Stimulated activated CD4-positive, alpha-beta T cell treated with anti-CD3 and anti-CD28 coated beads, Interleukin-1b, Interleukin-23, amount 100 ng/mL, for 1 hour (primary cell): ENCODE data around the gene ZNF680.
"Not testable (repeated sequence)": the region's sequence is repeated elsewhere in the genome, so short reads cannot be mapped to it uniquely, and the experiment has no call there.

ENCODE experiments used
- DNase-seq, 2 donors: peaks; one replicate each; pipeline ENCODE4 v3.0.0-alpha.2; 2020; ENCODE audit warnings: low read depth in 2 of 2

The ZNF680 gene

DNA sequence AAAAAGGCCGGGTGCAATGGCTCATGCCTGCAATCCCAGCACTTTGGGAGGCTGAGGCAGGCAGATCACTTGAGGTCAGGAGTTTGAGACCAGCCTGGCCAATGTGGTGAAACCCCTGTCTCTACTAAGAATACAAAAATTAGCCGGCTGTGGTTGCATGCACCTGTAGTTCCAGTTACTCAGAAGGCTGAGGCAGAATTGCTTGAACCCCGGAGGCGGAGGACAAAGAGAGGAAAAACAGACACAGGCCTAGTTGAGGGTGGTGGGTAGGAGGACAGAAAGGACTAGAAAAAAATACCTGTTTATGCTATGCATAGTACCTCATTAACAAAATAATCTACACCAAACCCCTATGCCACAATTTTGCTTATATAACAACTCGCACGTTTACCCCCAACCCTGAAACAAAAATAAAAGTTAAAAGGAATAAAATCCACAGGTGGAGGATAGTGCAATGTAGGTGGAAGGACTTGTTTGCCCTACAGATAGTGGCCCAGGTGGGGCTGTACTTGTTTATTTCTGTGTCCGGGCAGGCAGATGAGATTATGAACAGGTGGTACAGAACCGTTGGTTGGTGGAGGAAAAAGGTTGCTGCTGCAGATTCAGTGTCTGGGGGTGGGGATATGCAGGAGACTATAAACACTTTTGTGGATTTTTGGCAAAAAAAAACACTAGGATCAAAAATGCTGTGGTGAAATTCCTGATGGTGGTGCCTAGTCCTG lies 5.1 kb downstream of the ZNF680 start:
- DNase-seq: no peak

DNA sequence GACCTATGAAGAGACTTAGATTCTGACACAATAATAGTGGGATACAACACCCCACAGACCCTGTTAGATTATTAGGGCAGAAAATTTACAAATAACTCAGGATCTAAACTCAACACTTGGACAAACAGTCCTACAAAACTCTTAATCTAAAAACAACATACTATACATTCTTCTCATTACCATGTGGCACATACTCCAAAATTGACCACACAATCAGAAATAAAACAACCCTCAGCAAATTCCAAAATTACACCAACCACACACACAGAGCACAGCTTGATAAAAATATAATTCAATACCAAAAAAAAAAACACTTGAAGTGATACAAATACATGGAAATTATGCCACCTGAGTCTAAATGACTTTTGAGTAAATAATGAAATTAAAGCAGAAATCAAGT lies 7.8 kb downstream of the ZNF680 start:
- DNase-seq: no peak

DNA sequence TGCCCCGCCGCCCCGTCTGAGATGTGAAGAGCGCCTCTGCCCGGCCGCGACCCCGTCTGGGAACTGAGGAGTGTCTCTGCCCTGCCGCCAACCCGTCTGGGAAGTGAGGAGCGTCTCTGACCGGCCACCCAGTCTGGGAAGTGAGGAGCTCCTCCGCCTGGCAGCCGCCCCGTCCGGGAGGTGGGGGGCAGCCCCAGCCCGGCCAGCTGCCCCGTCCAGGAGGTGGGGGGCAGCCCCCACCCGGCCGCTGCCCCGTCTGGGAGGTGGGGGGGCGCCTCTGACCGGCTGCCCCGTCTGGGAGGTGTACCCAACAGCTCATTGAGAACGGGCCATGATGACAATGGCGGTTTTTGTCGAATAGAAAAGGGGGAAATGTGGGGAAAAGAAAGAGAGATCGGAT lies 8.7 kb downstream of the ZNF680 start:
- not testable (repeated sequence) for DNase-seq

DNA sequence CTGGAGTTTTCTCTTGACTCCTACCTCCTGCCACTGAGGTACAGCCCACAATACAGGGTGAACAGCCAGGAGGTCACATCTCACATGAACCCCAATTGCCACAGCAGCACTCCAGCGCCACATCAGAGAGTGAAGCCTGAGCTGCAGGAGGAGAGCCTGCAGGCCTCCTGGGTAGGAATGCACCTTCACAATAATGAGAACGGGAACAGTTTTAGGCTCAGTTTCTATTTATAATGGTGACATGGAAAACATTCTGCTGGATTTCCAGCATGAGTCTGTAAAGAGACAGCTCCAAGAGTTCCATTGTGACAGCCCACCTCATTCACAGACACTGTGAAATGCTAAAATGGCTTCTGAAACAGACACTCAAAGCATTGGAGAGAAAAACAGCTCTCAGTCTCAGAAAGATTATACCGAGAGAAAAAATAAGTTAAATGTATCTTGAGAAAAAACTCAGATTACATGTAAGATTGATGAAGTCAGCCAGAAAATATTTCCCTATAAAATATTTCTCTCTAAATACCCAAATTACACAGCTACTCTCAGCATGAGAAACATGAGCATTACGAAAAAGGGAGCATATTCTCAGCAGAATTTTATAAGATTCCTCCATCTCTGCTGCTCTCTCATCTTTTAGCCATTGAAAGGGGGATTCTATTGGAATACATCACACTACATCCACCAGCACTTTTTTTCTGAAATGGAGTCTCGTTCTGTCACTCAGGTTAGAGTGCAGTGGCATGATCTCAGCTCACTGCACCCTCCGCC lies 11.3 kb downstream of the ZNF680 start:
- no peak for DNase-seq

DNA sequence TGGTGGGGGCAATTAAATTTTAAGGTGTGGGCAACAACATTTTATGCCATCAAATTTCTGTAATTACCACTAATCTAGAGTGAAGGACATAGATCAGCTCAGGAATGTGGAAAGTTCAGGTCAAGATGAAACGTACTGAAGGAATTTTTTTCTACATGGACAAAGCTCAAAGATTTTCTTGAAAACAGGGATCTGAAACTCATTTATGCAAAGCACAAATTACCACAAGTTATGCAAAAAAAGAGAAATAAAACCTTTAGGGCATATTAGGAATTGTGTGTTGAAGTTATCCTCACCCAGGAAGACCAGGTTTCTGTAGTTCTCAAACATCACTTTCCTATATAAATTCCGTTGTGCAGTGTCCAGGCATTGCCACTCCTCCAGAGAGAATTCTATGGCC lies 18.9 kb downstream of the ZNF680 start:
- no peak for DNase-seq

DNA sequence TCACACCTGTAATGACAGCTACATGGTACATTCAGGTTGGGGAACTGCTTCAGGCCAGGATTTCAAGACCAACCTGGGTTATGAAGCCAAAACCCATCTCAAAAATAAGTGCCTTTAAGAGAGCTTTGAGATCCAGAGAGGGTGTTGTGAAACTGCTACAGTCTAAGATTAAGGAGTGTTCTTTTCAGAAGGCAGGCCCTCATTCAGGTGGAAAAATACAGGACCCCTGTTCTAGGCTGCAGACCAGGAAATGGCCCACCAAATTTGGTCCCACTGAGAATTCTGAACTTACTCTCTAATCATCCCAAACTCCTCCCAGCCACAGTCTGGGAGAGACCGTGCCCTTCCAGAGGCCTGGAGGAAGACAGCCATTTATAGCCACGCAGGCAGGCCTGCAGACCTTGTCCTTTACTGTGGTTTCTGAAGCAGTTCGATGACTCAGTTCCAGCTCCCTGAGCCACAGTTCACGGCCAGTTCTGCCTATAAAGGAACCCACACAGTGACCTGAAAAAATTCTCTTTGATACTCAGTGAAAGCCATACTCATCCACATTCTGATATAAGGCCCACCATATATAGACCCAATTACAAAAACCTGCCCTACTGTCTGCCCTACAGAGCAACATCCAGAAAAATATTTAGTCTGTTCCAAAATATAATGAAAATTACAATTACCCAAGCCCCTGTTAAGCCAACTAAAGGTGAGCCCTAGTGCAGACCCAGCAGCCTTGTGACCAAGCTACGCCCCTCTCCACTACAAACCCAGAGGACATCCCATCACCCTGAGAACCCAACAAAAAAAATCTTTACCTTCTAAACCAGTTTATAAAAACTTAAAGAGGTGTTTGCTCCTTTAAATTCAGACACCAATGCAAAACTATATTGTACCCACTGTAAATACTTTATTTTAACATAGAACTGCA lies 21.2 kb downstream of the ZNF680 start:
- no peak for DNase-seq

DNA sequence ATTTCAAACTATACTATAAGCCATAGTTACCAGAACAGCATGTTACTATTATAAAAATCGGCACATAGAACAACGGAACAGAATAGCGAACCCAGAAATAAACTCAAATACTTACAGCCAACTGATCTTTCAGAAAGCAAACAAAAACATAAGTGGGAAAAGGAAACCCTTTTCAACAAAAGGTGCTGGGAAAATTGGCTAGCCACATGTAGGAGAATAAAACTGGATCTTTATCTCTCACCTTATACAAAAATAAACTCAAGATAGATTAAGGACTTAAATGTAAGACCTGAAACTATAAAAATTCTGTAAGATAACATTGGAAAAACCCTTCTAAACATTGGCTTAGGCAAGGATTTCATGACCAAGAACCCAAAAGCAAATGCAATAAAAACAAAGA lies 29.1 kb downstream of the ZNF680 start:
- DNase-seq: no peak

DNA sequence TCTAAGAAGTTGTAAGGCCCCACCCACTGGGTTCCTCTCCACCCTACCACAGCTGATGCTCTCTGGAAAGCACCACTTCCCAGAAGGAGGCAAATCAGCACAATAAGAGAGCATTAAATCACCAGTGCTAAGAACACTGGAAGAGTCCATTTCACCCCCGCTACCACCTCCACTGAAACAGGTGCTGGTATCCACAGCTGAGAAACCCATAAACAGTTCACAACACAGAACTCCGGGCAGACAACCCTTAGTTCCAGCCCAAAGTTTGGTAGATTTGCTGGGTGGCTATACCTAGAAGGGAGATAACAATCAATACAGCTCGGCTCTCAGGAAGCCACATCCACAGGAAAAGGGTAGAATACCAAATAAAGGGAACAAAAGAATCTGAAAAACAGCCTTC lies 34.1 kb downstream of the ZNF680 start:
- no peak for DNase-seq

DNA sequence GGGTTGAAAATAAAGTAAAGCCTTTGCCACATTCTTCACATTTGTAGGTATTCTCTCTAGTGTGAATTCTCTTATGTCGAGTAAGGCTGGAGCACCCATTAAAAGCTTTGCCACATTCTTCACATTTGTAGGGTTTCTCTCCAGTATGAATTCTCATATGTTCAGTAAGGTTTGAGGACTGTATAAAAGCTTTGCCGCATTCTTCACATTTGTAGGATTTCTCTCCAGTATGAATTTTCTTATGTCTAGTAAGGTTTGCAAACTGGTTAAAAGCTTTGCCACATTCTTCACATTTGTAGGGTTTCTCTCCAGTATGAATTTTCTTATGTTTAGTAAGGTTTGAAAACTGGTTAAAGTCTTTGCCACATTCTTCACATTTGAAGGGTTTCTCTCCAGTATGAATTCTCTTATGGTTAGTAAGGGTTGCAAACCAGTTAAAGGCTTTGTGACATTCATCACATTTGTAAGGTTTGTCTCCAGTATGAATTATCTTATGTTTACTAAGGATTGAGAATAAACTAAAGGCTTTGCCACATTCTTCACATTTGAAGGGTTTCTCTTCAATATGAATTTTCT lies 41.4 kb downstream of the ZNF680 start:
- no peak for DNase-seq

DNA sequence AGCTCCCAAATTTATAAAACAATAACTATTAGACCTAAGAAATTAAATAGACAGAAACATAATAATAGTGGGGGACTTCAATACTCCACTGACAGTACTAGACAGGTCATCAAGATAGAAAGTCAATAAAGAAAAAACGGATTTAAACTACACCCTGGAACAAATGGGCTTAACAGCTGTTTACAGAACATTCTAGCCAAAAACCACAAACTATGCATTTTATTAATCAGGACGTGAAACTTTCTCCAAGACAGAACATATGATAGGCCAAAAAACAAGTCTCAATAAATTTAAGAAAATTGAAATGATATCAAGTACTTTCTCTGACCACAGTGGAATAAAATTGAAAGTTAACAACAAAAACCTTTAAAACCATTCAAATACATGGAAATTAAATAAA lies 46.4 kb downstream of the ZNF680 start:
- no peak for DNase-seq

DNA sequence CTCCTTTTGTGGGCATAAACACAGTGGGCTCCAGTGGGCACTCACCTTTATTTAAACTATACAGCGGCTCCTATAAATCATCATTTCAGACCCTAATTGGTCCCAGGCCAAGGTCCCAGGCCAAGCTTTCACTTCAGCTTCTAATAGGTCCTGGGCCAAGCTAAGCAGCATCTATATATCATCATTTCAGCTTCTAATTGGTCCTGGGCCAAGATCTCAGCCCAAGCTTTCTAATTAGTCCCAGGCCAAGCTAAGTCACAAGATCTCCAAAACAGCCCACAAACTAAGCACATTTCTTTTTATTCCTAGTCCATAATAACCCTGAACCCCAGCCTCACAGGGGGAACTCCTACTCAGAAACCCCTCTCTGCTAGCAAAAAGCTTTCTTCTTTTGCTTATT lies 47.1 kb downstream of the ZNF680 start:
- DNase-seq: no peak

DNA sequence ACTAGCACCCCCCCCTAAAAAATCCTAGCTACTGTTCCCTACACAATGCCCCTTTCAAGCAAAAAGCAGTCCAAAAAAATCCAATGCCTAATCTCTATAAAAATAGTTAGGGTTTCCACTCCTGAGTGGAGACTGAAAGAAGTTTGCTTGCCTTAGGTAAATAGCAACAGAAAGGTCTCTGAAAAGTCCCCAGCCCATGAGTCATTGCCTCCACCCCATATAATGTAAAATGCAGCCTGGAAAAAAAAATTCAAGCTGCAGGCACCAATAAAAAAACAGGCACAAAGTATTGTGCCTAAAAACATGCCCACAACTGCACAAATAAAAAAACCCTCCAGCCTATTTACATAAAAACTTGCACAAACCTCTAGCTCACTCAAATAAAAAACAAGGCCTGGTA lies 47.5 kb downstream of the ZNF680 start:
- no peak for DNase-seq

DNA sequence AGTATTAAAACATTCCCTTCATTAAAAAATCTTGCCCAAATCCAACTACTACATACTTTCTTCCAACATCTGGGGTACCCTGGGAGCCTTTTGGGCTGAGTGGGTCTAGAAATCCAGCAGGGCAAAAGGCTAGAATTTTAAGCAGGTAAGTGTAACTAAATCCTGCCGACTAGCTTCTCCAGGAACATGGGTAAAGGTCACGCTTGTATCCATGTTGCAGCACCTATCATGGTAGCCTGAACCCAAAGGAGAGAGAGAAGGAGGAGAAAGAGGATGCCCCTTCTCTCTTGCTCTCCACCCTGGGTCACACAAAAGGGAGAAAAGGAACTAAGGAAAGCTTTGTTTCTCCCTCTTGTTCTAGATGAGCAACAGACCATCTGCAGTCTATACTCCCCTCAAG lies 53.3 kb downstream of the ZNF680 start:
- no peak for DNase-seq

DNA sequence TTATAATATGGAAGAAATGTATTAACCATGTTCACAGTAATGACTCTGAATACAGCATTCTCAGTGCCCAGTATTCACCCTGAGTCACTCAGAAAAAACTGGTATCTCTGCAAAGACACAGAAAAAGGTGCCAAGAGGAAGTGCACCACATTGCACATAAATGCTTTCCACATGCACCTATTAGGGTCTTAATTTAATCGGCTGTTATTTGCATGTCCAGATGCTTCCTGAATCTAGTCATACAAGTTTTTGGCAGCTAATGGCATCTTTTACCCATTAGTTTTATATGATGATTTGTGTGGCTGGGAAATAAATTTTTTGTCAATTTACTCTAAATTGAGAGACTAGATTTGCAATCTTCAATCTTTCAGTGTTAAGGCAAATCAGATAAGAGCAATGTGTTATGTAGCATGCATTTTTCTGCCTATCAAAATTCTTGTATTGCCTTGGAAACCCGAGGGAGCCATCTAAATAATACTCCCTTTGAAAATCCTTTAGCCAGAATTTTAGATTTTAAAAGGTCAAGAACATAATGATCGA lies 58.2 kb downstream of the ZNF680 start:
- no peak for DNase-seq

DNA sequence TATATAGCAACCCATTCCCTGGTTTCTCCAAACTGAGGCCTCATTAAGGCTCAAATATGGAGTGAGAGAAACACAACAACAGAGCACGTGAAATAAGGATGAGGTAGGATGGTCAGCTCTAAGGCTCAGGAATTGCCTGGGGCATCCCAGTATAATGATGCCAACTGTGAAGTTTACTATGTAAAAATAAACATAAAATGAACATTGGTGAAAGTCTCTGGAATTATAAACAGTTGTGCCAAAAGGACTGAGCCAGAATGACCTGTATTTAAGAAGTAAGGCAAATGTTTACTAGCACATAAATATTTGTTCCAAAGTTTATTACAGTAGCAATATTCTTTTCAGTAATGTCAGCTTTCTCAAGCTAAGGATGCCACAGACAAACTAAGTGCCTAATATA lies 64.6 kb downstream of the ZNF680 start:
- DNase-seq: no peak

DNA sequence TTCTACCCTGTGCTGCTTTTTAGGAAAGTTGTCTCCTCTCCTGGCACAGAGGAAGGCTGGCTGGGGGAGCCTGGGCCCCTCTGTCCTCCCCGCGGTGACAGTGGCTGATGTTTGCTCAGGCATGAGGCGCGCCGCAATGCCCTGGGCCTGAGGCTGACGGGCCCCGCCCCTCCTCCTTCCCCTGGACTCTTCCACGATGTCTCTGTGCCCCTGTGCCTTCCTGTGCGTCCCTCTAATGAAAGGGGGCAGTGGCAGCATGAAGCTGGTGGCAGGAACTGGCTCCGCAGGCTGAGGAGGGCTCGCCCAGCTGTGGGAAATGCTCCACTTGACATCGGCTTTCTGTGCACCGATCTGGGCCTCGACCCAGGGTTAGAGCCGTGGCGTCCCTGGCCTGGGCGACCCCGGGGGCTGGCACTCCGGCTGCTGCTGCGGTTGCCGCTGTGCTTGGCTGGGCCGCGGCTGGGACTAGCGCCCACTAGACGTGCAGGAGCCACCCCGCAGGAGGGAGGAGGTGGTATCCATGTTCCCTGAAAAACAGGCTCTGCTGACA lies 67.9 kb downstream of the ZNF680 start:
- no peak for DNase-seq

DNA sequence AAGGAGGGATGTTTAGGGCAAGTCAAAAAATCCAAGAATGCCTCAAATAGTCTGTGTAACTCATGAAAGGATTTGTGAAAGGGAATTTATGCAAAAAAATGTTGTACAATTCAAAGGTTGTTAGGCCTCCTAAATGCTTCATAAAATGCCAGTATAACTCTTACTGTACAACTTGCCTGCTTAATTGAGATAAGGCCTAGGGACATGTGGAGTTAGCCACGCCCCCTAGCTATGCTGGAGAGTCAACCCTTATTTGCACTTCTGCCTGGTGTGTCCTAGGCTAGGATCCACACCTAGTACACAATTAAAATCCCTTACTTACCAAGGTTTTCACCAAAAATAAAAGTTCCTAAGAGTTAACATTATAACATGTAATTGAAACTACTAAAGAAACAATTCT lies 77.2 kb downstream of the ZNF680 start:
- DNase-seq: no peak
